SU-DHL-6 (cell line): ENCODE results near the gene TAGLN2.

ENCODE experiments used
- H2AFZ ChIP-seq: fragments of 200-600 bp; sonication (generic); 2 replicates; pipeline ENCODE4 v1.6.1; 2014; ENCODE audit warnings: low read depth, mild to moderate bottlenecking, moderate library complexity, mixed read lengths, antibody characterized with exemption, low read length; ENCODE audit not compliant: severe bottlenecking
- H3F3A ChIP-seq: fragments of 200-600 bp; shearing (Covaris generic); 2 replicates; pipeline ENCODE4 v1.6.0; 2016; ENCODE audit warnings: antibody characterized with exemption, mild to moderate bottlenecking; ENCODE audit not compliant: insufficient read depth
- H3K27ac ChIP-seq: fragments of 200-600 bp; sonication (generic); 2 replicates; pipeline ENCODE4 v1.5.1; 2016; ENCODE audit warnings: low read depth, mild to moderate bottlenecking, low read length, moderate library complexity, mixed read lengths
- H3K27me3 ChIP-seq: fragments of 200-600 bp; sonication (generic), shearing (Covaris generic); 2 replicates; pipeline ENCODE4 v1.6.0; 2014; ENCODE audit warnings: mild to moderate bottlenecking, low read length
- H3K36me3 ChIP-seq: fragments of 200-600 bp; sonication (generic); 2 replicates; pipeline ENCODE4 v1.6.1; 2014; ENCODE audit warnings: mild to moderate bottlenecking, low read length, mixed read lengths
- H3K4me2 ChIP-seq: fragments of 300-600, 200-600 bp; shearing (Covaris generic), sonication (generic); 2 replicates; pipeline ENCODE4 v1.6.0; 2014; ENCODE audit warnings: low read length, low read depth, mild to moderate bottlenecking; ENCODE audit not compliant: poor library complexity, severe bottlenecking
- H3K4me3 ChIP-seq: fragments of 200-600 bp; sonication (generic); 2 replicates; pipeline ENCODE4 v1.5.1; 2014; ENCODE audit warnings: antibody characterized with exemption, low read length, mild to moderate bottlenecking, mixed read lengths; ENCODE audit not compliant: insufficient read depth, poor library complexity, severe bottlenecking
- H3K79me2 ChIP-seq: fragments of 200-600 bp; sonication (generic); 2 replicates; pipeline ENCODE4 v1.6.1; 2014; ENCODE audit warnings: mild to moderate bottlenecking, low read length, moderate library complexity; ENCODE audit not compliant: insufficient read depth
- H3K9ac ChIP-seq: fragments of 200-600 bp; sonication (generic); 2 replicates; pipeline ENCODE4 v1.7.0; 2014; ENCODE audit warnings: mild to moderate bottlenecking, low read length
- H3K9me2 ChIP-seq: fragments of 200-600 bp; sonication (generic); replicated peaks from 2 replicates; pipeline ENCODE4 v1.6.1; 2014; ENCODE audit warnings: low read length; ENCODE audit not compliant: insufficient read depth
- H3K9me3 ChIP-seq: fragments of 200-600 bp; sonication (generic); 2 replicates; pipeline ENCODE4 v1.6.1; 2014; ENCODE audit warnings: low read length, mixed read lengths; ENCODE audit not compliant: insufficient read depth
- H4K20me1 ChIP-seq: fragments of 200-600 bp; sonication (generic); 2 replicates; pipeline ENCODE4 v1.6.1; 2014; ENCODE audit warnings: low read depth, mild to moderate bottlenecking, antibody characterized with exemption, low read length, moderate library complexity, mixed read lengths
- EZH2phosphoT487 ChIP-seq: fragments of 200-600 bp; sonication (generic), shearing (Covaris generic); conservative IDR thresholded peaks from 2 replicates; pipeline ENCODE4 v1.6.1; 2018; ENCODE audit warnings: mild to moderate bottlenecking, antibody characterized with exemption, low read length, moderate library complexity, mixed read lengths
- TF ChIP-seq, protein P1 (sequence below): fragments of 200-600 bp; sonication (generic); IDR thresholded peaks from one replicate; pipeline ENCODE4 v1.5.1; 2017; ENCODE audit warnings: antibody characterized with exemption, mild to moderate bottlenecking, low read length, moderate library complexity; ENCODE audit not compliant: insufficient read depth, poor library complexity, severe bottlenecking

Gene TAGLN2

GRCh38 chr1:159919236-159919865 is 6.0 kb downstream of the TAGLN2 start:
- peaks cover 4% of the 10 kb centered on the region; the same call in 1 of the 2 replicates for H4K20me1 ChIP-seq
- H3K79me2 ChIP-seq = peaks cover 43% of the 10 kb centered on the region
- H3K9me3 ChIP-seq = no peaks in the 10 kb centered on the region
- no peaks in the 10 kb centered on the region for H3K9me2 ChIP-seq
- 0 out of 2 replicates have a peak, but pooled peaks cover 6% of the 10 kb centered on the region for H3K36me3 ChIP-seq
- no peak overlapping the region for H3K4me3 ChIP-seq
- TF ChIP-seq EZH2phosphoT487 = no peak
- TF ChIP-seq, protein P1, sequence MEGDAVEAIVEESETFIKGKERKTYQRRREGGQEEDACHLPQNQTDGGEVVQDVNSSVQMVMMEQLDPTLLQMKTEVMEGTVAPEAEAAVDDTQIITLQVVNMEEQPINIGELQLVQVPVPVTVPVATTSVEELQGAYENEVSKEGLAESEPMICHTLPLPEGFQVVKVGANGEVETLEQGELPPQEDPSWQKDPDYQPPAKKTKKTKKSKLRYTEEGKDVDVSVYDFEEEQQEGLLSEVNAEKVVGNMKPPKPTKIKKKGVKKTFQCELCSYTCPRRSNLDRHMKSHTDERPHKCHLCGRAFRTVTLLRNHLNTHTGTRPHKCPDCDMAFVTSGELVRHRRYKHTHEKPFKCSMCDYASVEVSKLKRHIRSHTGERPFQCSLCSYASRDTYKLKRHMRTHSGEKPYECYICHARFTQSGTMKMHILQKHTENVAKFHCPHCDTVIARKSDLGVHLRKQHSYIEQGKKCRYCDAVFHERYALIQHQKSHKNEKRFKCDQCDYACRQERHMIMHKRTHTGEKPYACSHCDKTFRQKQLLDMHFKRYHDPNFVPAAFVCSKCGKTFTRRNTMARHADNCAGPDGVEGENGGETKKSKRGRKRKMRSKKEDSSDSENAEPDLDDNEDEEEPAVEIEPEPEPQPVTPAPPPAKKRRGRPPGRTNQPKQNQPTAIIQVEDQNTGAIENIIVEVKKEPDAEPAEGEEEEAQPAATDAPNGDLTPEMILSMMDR = no peak
- no peak overlapping the region for H3K27ac ChIP-seq
- H3K27me3 ChIP-seq = no peaks in the 10 kb centered on the region
- H3F3A ChIP-seq = peaks cover 21% of the 10 kb centered on the region
- H3K9ac ChIP-seq = no peak overlapping the region
- H2AFZ ChIP-seq = no peak overlapping the region
- no peak overlapping the region for H3K4me2 ChIP-seq

- Histone ChIP-seq H3K27me3 (no peaks in the 10 kb centered on the region), H3K9me2 (no peaks in the 10 kb centered on the region), H3K36me3 (0 out of 2 replicates have a peak, but pooled peaks cover 6% of the 10 kb centered on the region), H3K9me3 (no peaks in the 10 kb centered on the region), H3F3A (peaks cover 21% of the 10 kb centered on the region), H2AFZ (no peak overlapping the region), H3K9ac (no peak overlapping the region), H3K79me2 (peaks cover 35% of the 10 kb centered on the region), H3K27ac (no peak overlapping the region), H4K20me1 (peaks cover 4% of the 10 kb centered on the region; the same call in 1 of the 2 replicates), H3K4me3 (no peak overlapping the region), H3K4me2 (no peak overlapping the region)
- TF ChIP-seq, protein P1 = no peak
- TF ChIP-seq EZH2phosphoT487 = no peak
These were observed 6.7 kb downstream of the TAGLN2 start for GRCh38 chr1:159918352-159919200.

GRCh38 chr1:159917533-159918351 is 7.6 kb downstream of the TAGLN2 start:
- H3F3A ChIP-seq = peaks cover 15% of the 10 kb centered on the region
- H3K9ac ChIP-seq = no peak overlapping the region
- H3K4me3 ChIP-seq = no peak overlapping the region
- H3K9me3 ChIP-seq = no peaks in the 10 kb centered on the region
- H3K27ac ChIP-seq = no peak overlapping the region
- H4K20me1 ChIP-seq = peaks cover 4% of the 10 kb centered on the region; the same call in 1 of the 2 replicates
- 0 out of 2 replicates have a peak, but pooled peaks cover 6% of the 10 kb centered on the region for H3K36me3 ChIP-seq
- H3K9me2 ChIP-seq = no peaks in the 10 kb centered on the region
- no peak overlapping the region for H2AFZ ChIP-seq
- H3K79me2 ChIP-seq = peaks cover 27% of the 10 kb centered on the region
- TF ChIP-seq, protein P1 = no peak
- no peak for TF ChIP-seq EZH2phosphoT487
- no peak overlapping the region for H3K4me2 ChIP-seq
- H3K27me3 ChIP-seq = no peaks in the 10 kb centered on the region
